Heart right ventricle (tissue), 16 donors: ENCODE results near the gene ARPC1B. TPM values are rescaled to one million over a fixed set of nuclear protein-coding genes. Genes with fewer than 3 reads are reported as not detected.

ENCODE experiments used
- ATAC-seq, 8 donors: fragments of 200-7000 bp; cut with Tn5 transposase; one replicate each; pipeline ENCODE4 v1.9.1; 2020; ENCODE audit warnings: mild to moderate bottlenecking in 8 of 8, moderate library complexity in 8 of 8, moderate number of reproducible peaks in 1 of 8
- DNase-seq, 2 donors: peaks; one replicate each; pipeline ENCODE4 v3.0.0-alpha.2; 2020
- H3K27ac ChIP-seq, 10 donors: fragments of 200-600 bp; sonication (generic) in 2 of 10; one replicate each; pipeline versions ENCODE4 v1.5.0 to v1.8.0; 2020 to 2022; ENCODE audit warnings: mild to moderate bottlenecking in 3 of 10
- H3K27me3 ChIP-seq, 7 donors: fragments of 200-600 bp; one replicate each; pipeline ENCODE4 v1.8.0; 2021 to 2022; ENCODE audit warnings: mild to moderate bottlenecking in 2 of 7
- H3K36me3 ChIP-seq, 9 donors: fragments of 200-600 bp; sonication (generic) in 1 of 9; one replicate each; pipeline versions ENCODE4 v1.5.0 to v1.8.0; 2020 to 2022; ENCODE audit warnings: mild to moderate bottlenecking in 2 of 9
- H3K4me1 ChIP-seq, 9 donors: fragments of 200-600 bp; sonication (generic) in 1 of 9; one replicate each; pipeline versions ENCODE4 v1.5.0 to v1.8.0; 2020 to 2022; ENCODE audit warnings: mild to moderate bottlenecking in 4 of 9
- H3K4me3 ChIP-seq, 10 donors: fragments of 200-600 bp; sonication (generic) in 2 of 10; one replicate each; pipeline versions ENCODE4 v1.5.0 to v1.8.0; 2020 to 2022; ENCODE audit warnings: mild to moderate bottlenecking in 7 of 10, moderate library complexity in 2 of 10
- H3K9me3 ChIP-seq, 11 donors: fragments of 200-600 bp in 10 of 11; sonication (generic) in 2 of 11; one replicate each; pipeline versions ENCODE4 v1.5.0 to v1.8.0; 2013 to 2022; ENCODE audit warnings: mild to moderate bottlenecking in 2 of 11, control low read depth in 1 of 11, moderate library complexity in 1 of 11
- WGBS, 2 donors: extraction: QIAGEN DNeasy Blood & Tissue Kit; methylation state at CpG; one replicate each; pipeline ENCODE4 v1.1.7; 2013; ENCODE audit warnings: inconsistent platforms in 1 of 2; 5-methylcytosine and 5-hydroxymethylcytosine counted together
- intact Hi-C, 10 donors: fragments of 100-400 bp; cut with DNase I; formaldehyde crosslinking; loops; one replicate each; pipeline versions ENCODE4 v1.11.1 to v1.14.2; 2022
- polyA plus RNA-seq, 2 donors: library from polyadenylated mRNA; stranded (reverse); fragments of 200-250 nt; gene quantifications; one replicate each; pipeline ENCODE4 v1.2.3, GENCODE V29; 2013
- total RNA-seq, 10 donors: library from RNA; stranded (reverse); fragmentation: NEBNext Ultra II Directional in 3 of 10; extraction: Animal tissue kit (Norgen Biotek cat#: 25700) in 3 of 10; gene quantifications; one replicate each; pipeline versions ENCODE4 v1.2.1 to v1.2.4, GENCODE V29; 2021 to 2023
- TF ChIP-seq, protein P1 (sequence below), 9 donors: fragments of 200-600 bp; sonication (generic) in 2 of 9; IDR thresholded peaks; one replicate each; pipeline versions ENCODE4 v1.5.0 to v1.8.0; 2021 to 2022; ENCODE audit warnings: antibody characterized with exemption in 9 of 9, mild to moderate bottlenecking in 5 of 9, moderate library complexity in 1 of 9
- donor health status: Arrhythmogenic right ventricular cardiomyopathy.
- donor health status: ischemic (EF 13 %, LVEDD 7.1; RV severe dilation, severe dysfunction).
- donor health status: healthy with polysubstance abuse.
- donor health status: DM: no; HTN: yes; CAD: no.
- donor health status: DM: no; HTN: no; CAD: no.
- donor health status: ischemic (EF 25% LVEDD 6.9; RV normal size, moderate dysfunction).
- donor health status: ischemic (EF 25% LVEDD 5.7; RV mildly dilated, moderate dysfunction).
- donor health status: healthy.
- donor health status: DM: yes; HTN: yes; CAD: no.
- donor health status: Ischemic cardiomyopathy.
- donor health status: ischemic (EF 35%, LVEDD 5.7; RV mildly dilated, moderate dysfunction).
- donor health status: nonischemic (EF 11% LVEDD 7.7; RV severe dilation, severe dysfunction).
- donor health status: DM: yes; HTN: yes; CAD: no.
- donor health status: PGD.
- donor health status: ischemic (EF 29% LVEDD 5.4; RV normal size, mild dysfunction).
- donor health status: nonischemic (EF 23%, LVEDD 6.1; RV moderate dilation, normal function).

ARPC1B gene
- total and polyA plus RNA-seq, 12 donors, result 16.2 to 161 (median 23.5) TPM

DNA sequence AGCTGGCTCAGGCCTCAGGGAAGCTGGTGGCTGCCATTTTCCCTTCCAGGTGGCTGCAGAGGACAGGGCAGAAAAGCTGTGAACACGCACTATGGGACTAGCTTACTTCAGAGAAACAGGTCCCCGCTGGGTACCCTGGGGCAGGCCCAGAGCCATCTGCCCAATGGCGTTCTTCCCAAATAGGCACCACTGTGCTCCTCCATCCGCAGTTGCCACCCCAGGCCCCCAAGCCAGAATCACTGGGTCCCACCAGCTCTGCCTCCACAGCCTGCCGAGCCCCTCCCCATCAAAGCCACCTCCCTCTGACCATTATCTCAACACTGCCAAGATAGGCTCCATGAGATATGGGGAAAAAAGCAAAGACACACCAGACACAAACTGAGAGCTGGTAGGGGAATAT lies 45.7 kb downstream of the ARPC1B start:
- Histone ChIP-seq H3K9me3 (no peaks in the 10 kb centered on the region), H3K4me3 (no peak overlapping the region), H3K4me1 (no peaks in the 10 kb centered on the region), H3K27me3 (no peaks in the 10 kb centered on the region), H3K36me3 (peaks cover 3 to 100% (median 63%) of the 10 kb centered on the region in 9 donors), H3K27ac (no peak overlapping the region)
- 87 to 94% methylated on average over 5 of the region's 5 CpGs for WGBS, 2 donors
- DNase-seq (no peak), ATAC-seq (no peak)
- intact Hi-C loops, result no loop called here
- TF ChIP-seq, protein P1, sequence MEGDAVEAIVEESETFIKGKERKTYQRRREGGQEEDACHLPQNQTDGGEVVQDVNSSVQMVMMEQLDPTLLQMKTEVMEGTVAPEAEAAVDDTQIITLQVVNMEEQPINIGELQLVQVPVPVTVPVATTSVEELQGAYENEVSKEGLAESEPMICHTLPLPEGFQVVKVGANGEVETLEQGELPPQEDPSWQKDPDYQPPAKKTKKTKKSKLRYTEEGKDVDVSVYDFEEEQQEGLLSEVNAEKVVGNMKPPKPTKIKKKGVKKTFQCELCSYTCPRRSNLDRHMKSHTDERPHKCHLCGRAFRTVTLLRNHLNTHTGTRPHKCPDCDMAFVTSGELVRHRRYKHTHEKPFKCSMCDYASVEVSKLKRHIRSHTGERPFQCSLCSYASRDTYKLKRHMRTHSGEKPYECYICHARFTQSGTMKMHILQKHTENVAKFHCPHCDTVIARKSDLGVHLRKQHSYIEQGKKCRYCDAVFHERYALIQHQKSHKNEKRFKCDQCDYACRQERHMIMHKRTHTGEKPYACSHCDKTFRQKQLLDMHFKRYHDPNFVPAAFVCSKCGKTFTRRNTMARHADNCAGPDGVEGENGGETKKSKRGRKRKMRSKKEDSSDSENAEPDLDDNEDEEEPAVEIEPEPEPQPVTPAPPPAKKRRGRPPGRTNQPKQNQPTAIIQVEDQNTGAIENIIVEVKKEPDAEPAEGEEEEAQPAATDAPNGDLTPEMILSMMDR (IDR thresholded peaks at IDR 0.05), result no peak

DNA sequence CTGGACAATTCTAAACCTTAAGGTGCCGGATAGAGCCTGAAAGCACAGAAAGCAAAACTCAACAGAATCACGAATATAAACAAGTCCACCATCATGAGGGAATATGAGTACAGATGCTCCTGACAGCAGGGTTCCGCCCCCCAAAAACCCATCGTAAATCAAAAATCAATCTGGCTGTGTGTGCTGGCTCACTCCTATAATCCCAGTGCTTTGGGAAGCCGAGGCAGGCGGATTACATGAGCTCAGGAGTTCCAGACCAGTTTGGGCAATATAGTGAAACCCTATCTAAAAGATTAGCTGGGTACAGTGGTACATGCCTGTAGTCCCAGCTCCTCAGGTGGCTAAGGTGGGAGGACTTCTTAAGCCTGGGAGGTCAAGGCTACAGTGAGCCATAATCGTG lies 46.5 kb downstream of the ARPC1B start:
- H3K27ac ChIP-seq, result no peak overlapping the region
- 91 to 92% methylated on average over 7 of the region's 7 CpGs for WGBS, 2 donors
- H3K9me3 ChIP-seq, result no peaks in the 10 kb centered on the region
- H3K4me3 ChIP-seq, result no peak overlapping the region
- peaks cover 3 to 98% (median 58%) of the 10 kb centered on the region in 9 donors for H3K36me3 ChIP-seq
- H3K4me1 ChIP-seq, result no peaks in the 10 kb centered on the region
- DNase-seq (no peak), ATAC-seq (no peak)
- intact Hi-C loops, result no loop called here
- H3K27me3 ChIP-seq, result no peaks in the 10 kb centered on the region
- TF ChIP-seq, protein P1 (IDR thresholded peaks at IDR 0.05), result no peak

DNA sequence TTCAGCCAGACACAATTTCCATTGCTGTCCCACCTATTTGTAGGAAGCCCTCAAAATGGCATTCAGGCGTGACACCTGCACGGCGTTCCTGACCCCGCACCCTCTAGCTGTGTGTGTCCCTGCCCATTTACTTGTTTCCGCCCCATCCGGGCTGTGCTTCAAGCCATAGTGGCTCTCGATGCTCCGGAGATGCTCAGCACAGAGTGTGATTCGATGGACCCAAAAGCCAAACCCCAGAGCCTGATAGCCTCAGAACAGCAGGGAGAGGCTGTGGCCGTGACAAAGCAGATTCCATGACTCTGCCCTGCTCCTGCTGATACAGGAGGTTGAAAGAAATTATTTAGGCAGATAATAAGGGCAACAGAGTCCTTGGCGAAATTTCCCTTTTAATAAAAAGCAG lies 47.7 kb downstream of the ARPC1B start:
- no peaks in the 10 kb centered on the region for H3K4me1 ChIP-seq
- ATAC-seq (no peak), DNase-seq (no peak)
- TF ChIP-seq, protein P1 (IDR thresholded peaks at IDR 0.05), result no peak
- no peaks in the 10 kb centered on the region for H3K9me3 ChIP-seq
- intact Hi-C loops, result no loop called here
- H3K27ac ChIP-seq, result no peak overlapping the region
- H3K27me3 ChIP-seq, result no peaks in the 10 kb centered on the region
- H3K4me3 ChIP-seq, result no peak overlapping the region
- 92 to 93% methylated on average over 11 of the region's 11 CpGs for WGBS, 2 donors
- peaks cover 3 to 88% (median 46%) of the 10 kb centered on the region in 9 donors for H3K36me3 ChIP-seq

DNA sequence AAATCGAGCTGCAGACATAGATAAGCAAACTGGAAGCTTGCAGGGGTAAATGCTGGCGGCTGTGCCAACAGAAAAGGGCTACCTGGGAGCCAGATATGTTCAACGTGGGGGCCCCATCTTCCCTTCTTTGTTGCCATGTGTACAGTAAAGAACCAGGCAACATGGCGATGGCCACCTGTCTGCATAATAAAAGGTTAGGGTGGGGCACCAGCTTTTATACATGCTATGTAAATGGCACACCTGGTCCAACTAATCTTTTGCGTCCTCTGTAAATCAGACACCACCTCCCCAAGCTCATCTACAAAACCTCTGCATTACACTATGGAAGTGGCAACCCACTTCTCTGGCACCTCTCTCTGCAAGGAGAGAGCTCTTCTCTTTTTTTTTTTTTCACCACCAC lies 48.1 kb downstream of the ARPC1B start:
- 84 to 88% methylated on average over 5 of the region's 5 CpGs for WGBS, 2 donors
- ATAC-seq, result no peak
- TF ChIP-seq, protein P1 (IDR thresholded peaks at IDR 0.05), result no peak
- no peaks in the 10 kb centered on the region for H3K9me3 ChIP-seq
- no peak overlapping the region for H3K27ac ChIP-seq
- H3K4me3 ChIP-seq, result no peak overlapping the region
- no peaks in the 10 kb centered on the region for H3K27me3 ChIP-seq
- peaks cover 3 to 84% (median 42%) of the 10 kb centered on the region in 9 donors for H3K36me3 ChIP-seq
- DNase-seq, result no peak
- intact Hi-C loops, result no loop called here
- no peaks in the 10 kb centered on the region for H3K4me1 ChIP-seq
